CD4-positive, alpha-beta memory T cell (primary cell): ENCODE results near the gene PANK4. TPM values are rescaled to one million over a fixed set of nuclear protein-coding genes. Genes with fewer than 3 reads are reported as not detected.
"Not testable (repeated sequence)": the region's sequence is repeated elsewhere in the genome, so short reads cannot be mapped to it uniquely, and the experiment has no call there.

Source experiments
- CTCF ChIA-PET: fragments of 350-600 bp; sonication (Branson Sonifier 250); formaldehyde crosslinking; loops from one replicate; lab custom pipeline; 2021; ENCODE audit warnings: inconsistent platforms; ENCODE audit not compliant: partially characterized antibody; lab: Charles Lee
- POLR2A ChIA-PET: fragments of 350-600 bp; sonication (Branson Sonifier 250); formaldehyde crosslinking; loops from one replicate; lab custom pipeline; 2021; ENCODE audit not compliant: partially characterized antibody; lab: Charles Lee
- DNase-seq, 5 donors: peaks; one replicate each; pipeline versions ENCODE4 v3.0.0 to v3.0.0-alpha.2; 2020 to 2022; ENCODE audit warnings: mixed read lengths in 1 of 5
- H3K27ac ChIP-seq: one replicate; pipeline ENCODE4 v1.7.0; 2013; ENCODE audit warnings: low read depth, low read length
- H3K27me3 ChIP-seq: 2 replicates; pipeline ENCODE4 v1.7.0; 2013; ENCODE audit warnings: mild to moderate bottlenecking, low read length, moderate library complexity; ENCODE audit not compliant: insufficient read depth
- H3K36me3 ChIP-seq: 2 replicates; pipeline ENCODE4 v1.7.0; 2013; ENCODE audit warnings: mild to moderate bottlenecking, low read length, moderate library complexity; ENCODE audit not compliant: insufficient read depth
- H3K4me1 ChIP-seq: 2 replicates; pipeline ENCODE4 v1.7.0; 2013; ENCODE audit warnings: mild to moderate bottlenecking, low read length, moderate library complexity; ENCODE audit not compliant: insufficient read depth
- H3K4me3 ChIP-seq, 2 donors: one replicate each; pipeline ENCODE4 v1.7.0; 2013; ENCODE audit warnings: low read length in 2 of 2, mild to moderate bottlenecking in 1 of 2
- H3K9me3 ChIP-seq, 2 donors: one replicate each; pipeline ENCODE4 v1.7.0; 2013; ENCODE audit warnings: low read length in 2 of 2, control low read depth in 1 of 2; ENCODE audit not compliant: control insufficient read depth in 1 of 2
- H3K27ac Mint-ChIP-seq, 7 donors: one replicate each; pipeline ENCODE4 v1.8.0; 2020 to 2021; ENCODE audit warnings: mixed read lengths in 7 of 7, mild to moderate bottlenecking in 6 of 7, inconsistent platforms in 3 of 7, moderate library complexity in 3 of 7
- H3K27me3 Mint-ChIP-seq, 2 donors: one replicate each; pipeline ENCODE4 v1.8.0; 2020 to 2021; ENCODE audit warnings: mixed read lengths in 2 of 2
- H3K36me3 Mint-ChIP-seq, 2 donors: one replicate each; pipeline ENCODE4 v1.8.0; 2020 to 2021; ENCODE audit warnings: mixed read lengths in 2 of 2, inconsistent platforms in 1 of 2, mild to moderate bottlenecking in 1 of 2
- H3K4me1 Mint-ChIP-seq, 4 donors: one replicate each; pipeline ENCODE4 v1.8.0; 2020 to 2021; ENCODE audit warnings: mixed read lengths in 4 of 4, mild to moderate bottlenecking in 1 of 4
- H3K4me3 Mint-ChIP-seq, 8 donors: one replicate each; pipeline ENCODE4 v1.8.0; 2020 to 2021; ENCODE audit warnings: mixed read lengths in 8 of 8, mild to moderate bottlenecking in 7 of 8, moderate library complexity in 6 of 8, inconsistent platforms in 3 of 8
- H3K9me3 Mint-ChIP-seq, 8 donors: one replicate each; pipeline ENCODE4 v1.8.0; 2020 to 2021; ENCODE audit warnings: mixed read lengths in 8 of 8, mild to moderate bottlenecking in 5 of 8, inconsistent platforms in 3 of 8, moderate library complexity in 1 of 8
- intact Hi-C: fragments of 100-400 bp; cut with micrococcal nuclease; formaldehyde crosslinking; loops from one replicate; pipeline ENCODE4 v1.15.1; 2023
- polyA plus RNA-seq, 2 donors: library from polyadenylated mRNA; unstranded; fragments of 300-500 nt; fragmentation: Illumina TruSeq; gene quantifications; one replicate each; pipeline ENCODE4 v1.2.3, GENCODE V29; 2021
- total RNA-seq, 2 experiments: library from RNA; stranded (reverse); gene quantifications; one replicate each; pipeline ENCODE4 v1.2.3, GENCODE V29; 2021

The PANK4 gene
- total and polyA plus RNA-seq, 4 experiments from 2014 or later, result 10.6 to 93.7 (median 56.6) TPM

DNA sequence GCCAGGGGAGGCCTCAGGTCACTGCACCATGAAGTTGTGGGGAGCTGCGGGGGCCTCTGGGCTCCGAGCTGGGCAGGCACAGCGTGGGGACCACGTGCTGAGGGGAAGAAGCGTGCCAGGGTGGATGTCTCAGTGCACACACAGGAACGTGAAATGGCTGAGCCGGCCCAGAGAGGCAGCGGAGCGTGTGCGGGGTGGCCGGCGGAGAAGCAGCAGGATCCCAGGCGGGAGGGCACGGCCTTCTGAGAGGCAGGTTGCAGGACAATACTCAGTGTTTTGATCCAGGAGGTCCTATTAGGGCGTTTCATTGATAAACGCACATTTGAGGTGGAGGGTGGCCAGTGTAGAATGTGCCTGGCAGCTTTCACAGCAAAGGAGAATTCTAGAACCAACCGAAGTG lies 42.7 kb upstream of the PANK4 start:
- Histone ChIP-seq H3K9me3 (no peaks in the 10 kb centered on the region), H3K27me3 (no peaks in the 10 kb centered on the region), H3K4me1 (no peaks in the 10 kb centered on the region), H3K4me3 (no peak overlapping the region), H3K27ac (no peak overlapping the region), H3K36me3 (no peaks in the 10 kb centered on the region)
- Mint-ChIP-seq H3K4me1 (peaks cover 1 to 8% (median 4%) of the 10 kb centered on the region in 4 donors), H3K36me3 (peaks cover 2 to 4% of the 10 kb centered on the region in 2 donors), H3K27me3 (no peaks in the 10 kb centered on the region), H3K4me3 (no peak overlapping the region), H3K9me3 (peaks cover 0 to 14% (median 5%) of the 10 kb centered on the region in 8 donors), H3K27ac (no peak overlapping the region)
- DNase-seq, result no peak
- ChIA-PET POLR2A (interaction anchor here (0.7 kb wide), 1 partner anchor 13 kb away, joined by 3 read pairs; the partner anchor contains the start of gene TNFRSF14), CTCF (no interaction called here)
- intact Hi-C loops, result no loop called here

GRCh38 chr1:2568187-2568816 lies 41.9 kb upstream of the PANK4 start:
- CTCF ChIA-PET, result not testable (repeated sequence)

DNA sequence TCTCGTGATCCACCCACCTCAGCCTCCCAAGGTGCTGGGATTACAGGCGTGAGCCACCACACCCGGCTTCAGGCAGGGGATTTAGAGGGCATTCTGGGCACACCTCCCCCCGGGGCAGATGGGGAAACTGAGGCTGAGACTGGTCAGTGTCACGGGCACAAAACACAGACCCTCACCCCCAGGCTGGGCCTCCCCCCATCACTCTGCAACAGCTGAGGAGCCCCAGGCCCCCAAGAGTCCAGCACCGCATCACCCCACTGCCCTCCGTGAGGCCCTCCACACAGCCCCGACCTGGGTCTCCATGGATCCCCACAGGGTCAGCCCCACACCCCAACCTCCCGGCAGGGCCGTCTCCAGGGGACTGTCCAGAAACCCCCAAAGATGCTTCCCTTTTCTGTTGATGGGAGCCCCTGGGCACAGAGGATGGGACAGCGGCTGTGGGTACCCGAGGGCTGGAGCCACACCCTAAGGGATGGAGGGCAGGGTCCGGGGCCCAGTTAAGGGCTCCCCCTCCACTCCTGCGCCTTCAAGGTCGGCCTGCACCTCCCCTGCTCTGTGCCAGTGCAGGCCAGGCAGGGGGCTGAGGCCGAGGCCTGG lies 40.8 kb upstream of the PANK4 start:
- no peaks in the 10 kb centered on the region for H3K27me3 ChIP-seq
- no peaks in the 10 kb centered on the region for H3K4me1 ChIP-seq
- H3K36me3 ChIP-seq, result peaks cover 12% of the 10 kb centered on the region
- H3K9me3 ChIP-seq, result no peaks in the 10 kb centered on the region
- H3K4me1 Mint-ChIP-seq, result peaks cover 0 to 4% (median 0%) of the 10 kb centered on the region in 4 donors
- DNase-seq, result no peak
- ChIA-PET CTCF (no interaction called here), POLR2A (interaction anchor here (0.6 kb wide), 1 partner anchor 954 kb away, joined by 3 read pairs; no protein-coding TSS in a partner anchor)
- no peak overlapping the region for H3K27ac Mint-ChIP-seq
- H3K27me3 Mint-ChIP-seq, result no peaks in the 10 kb centered on the region
- H3K36me3 Mint-ChIP-seq, result peaks cover 0 to 11% of the 10 kb centered on the region in 2 donors
- H3K9me3 Mint-ChIP-seq, result no peaks in the 10 kb centered on the region
- no peak overlapping the region for H3K4me3 Mint-ChIP-seq
- H3K4me3 ChIP-seq, result no peak overlapping the region
- H3K27ac ChIP-seq, result no peak overlapping the region
- intact Hi-C loops, result no loop called here

More at GRCh38 chr1:2568187-2568816, 41.9 kb upstream of the PANK4 start:
- intact Hi-C loops, H3K9me3 Mint-ChIP-seq, DNase-seq, H3K4me3 ChIP-seq, H3K9me3 ChIP-seq, H3K27ac ChIP-seq, H3K4me1 ChIP-seq, H3K27ac Mint-ChIP-seq, H3K27me3 Mint-ChIP-seq, H3K4me3 Mint-ChIP-seq, H3K4me1 Mint-ChIP-seq, H3K36me3 ChIP-seq, H3K27me3 ChIP-seq, H3K36me3 Mint-ChIP-seq: not testable (repeated sequence)
- POLR2A ChIA-PET, result interaction anchor here (0.7 kb wide), 1 partner anchor 18 kb away, joined by 3 read pairs; no protein-coding TSS in a partner anchor

- Mint-ChIP-seq H3K4me1 (peaks cover 0 to 4% (median 1%) of the 10 kb centered on the region in 4 donors), H3K4me3 (no peak overlapping the region), H3K27me3 (no peaks in the 10 kb centered on the region), H3K9me3 (no peaks in the 10 kb centered on the region), H3K36me3 (peaks cover under 1 to 14% of the 10 kb centered on the region in 2 donors), H3K27ac (peak overlapping the region in 2 of 7 donors; percentile 13 to 70)
- intact Hi-C loops, result no loop called here
- H3K4me3 ChIP-seq, result no peak overlapping the region
- DNase-seq, result no peak
- ChIA-PET CTCF (interaction anchor here (0.6 kb wide), 1 partner anchor 321 kb away, joined by 4 read pairs; no protein-coding TSS in a partner anchor), POLR2A (interaction anchor here (0.6 to 6.3 kb wide), 2 partner anchors 18 to 953 kb away, joined by 3 to 59 read pairs; no protein-coding TSS in a partner anchor)
- no peaks in the 10 kb centered on the region for H3K9me3 ChIP-seq
- no peaks in the 10 kb centered on the region for H3K27me3 ChIP-seq
- no peak overlapping the region for H3K27ac ChIP-seq
- no peaks in the 10 kb centered on the region for H3K4me1 ChIP-seq
- H3K36me3 ChIP-seq, result peaks cover 16% of the 10 kb centered on the region
These were observed 40.0 kb upstream of the PANK4 start for GRCh38 chr1:2566101-2567045.

DNA sequence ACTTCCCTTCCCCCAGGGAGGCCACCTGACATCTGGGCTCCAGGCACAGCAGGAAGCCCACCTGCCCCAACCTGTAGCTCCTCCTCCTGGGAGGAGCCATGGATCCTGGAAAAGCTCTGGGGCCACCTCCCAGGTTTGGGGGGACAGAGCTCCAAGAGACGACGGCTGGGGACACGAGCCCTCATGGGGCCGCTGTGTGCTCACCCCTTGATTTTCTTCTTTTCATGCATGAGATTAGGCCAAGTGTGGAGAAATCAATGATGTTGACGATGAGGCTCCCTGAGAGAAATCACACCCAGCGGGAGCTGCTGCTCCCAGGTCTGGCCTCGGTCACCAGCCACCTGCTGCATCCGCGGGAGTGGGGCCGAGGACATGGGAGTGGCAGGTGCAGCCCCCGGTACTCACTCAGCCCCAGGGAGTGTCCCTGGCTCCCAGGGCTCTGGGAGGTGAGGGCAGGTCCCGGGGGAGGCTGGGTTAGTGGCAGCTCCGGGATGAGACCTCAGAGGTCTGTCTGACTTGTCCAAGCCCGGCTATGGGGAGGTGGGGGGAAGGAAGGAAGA lies 38.5 kb upstream of the PANK4 start:
- H3K4me1 ChIP-seq, result no peaks in the 10 kb centered on the region
- no peaks in the 10 kb centered on the region for H3K27me3 Mint-ChIP-seq
- no peaks in the 10 kb centered on the region for H3K9me3 ChIP-seq
- intact Hi-C loops, result no loop called here
- POLR2A ChIA-PET, result interaction anchor here (1.6 to 11.5 kb wide), 3 partner anchors 9 to 19 kb away, joined by 13 to 145 read pairs (median 59); partner anchors contain the start of gene TNFRSF14
- no peak for DNase-seq
- no peaks in the 10 kb centered on the region for H3K27me3 ChIP-seq
- no peaks in the 10 kb centered on the region for H3K9me3 Mint-ChIP-seq
- H3K36me3 Mint-ChIP-seq, result peaks cover 4 to 23% of the 10 kb centered on the region in 2 donors
- H3K36me3 ChIP-seq, result peaks cover 19% of the 10 kb centered on the region
- H3K27ac Mint-ChIP-seq, result peak overlapping the region in 1 of 7 donors; percentile 24
- CTCF ChIA-PET, result interaction anchor here (1.2 kb wide), 1 partner anchor 20 kb away, joined by 3 read pairs; no protein-coding TSS in a partner anchor
- no peak overlapping the region for H3K27ac ChIP-seq
- no peak overlapping the region for H3K4me3 ChIP-seq
- no peak overlapping the region for H3K4me3 Mint-ChIP-seq
- H3K4me1 Mint-ChIP-seq, result peaks cover 0 to 6% (median 3%) of the 10 kb centered on the region in 4 donors

GRCh38 chr1:2564006-2564814 lies 37.8 kb upstream of the PANK4 start:
- intact Hi-C loops, result no loop called here
- H3K4me3 Mint-ChIP-seq, result no peak overlapping the region
- ChIA-PET POLR2A (interaction anchor here (1.6 to 11.5 kb wide), 3 partner anchors 9 to 20 kb away, joined by 13 to 145 read pairs (median 59); partner anchors contain the start of gene TNFRSF14), CTCF (interaction anchor here (1.2 kb wide), 1 partner anchor 21 kb away, joined by 3 read pairs; no protein-coding TSS in a partner anchor)
- DNase-seq, result no peak
- peaks cover 19% of the 10 kb centered on the region for H3K36me3 ChIP-seq
- peaks cover 0 to 7% (median 4%) of the 10 kb centered on the region in 4 donors for H3K4me1 Mint-ChIP-seq
- H3K27ac ChIP-seq, result no peak overlapping the region
- H3K9me3 Mint-ChIP-seq, result no peaks in the 10 kb centered on the region
- H3K27me3 ChIP-seq, result no peaks in the 10 kb centered on the region
- H3K4me3 ChIP-seq, result no peak overlapping the region
- peaks cover under 1% of the 10 kb centered on the region for H3K4me1 ChIP-seq
- H3K27me3 Mint-ChIP-seq, result no peaks in the 10 kb centered on the region
- peaks cover 4 to 25% of the 10 kb centered on the region in 2 donors for H3K36me3 Mint-ChIP-seq
- H3K9me3 ChIP-seq, result no peaks in the 10 kb centered on the region
- H3K27ac Mint-ChIP-seq, result peak overlapping the region in 1 of 7 donors; percentile 35
